Esophagus squamous epithelium (tissue), 5 donors: ENCODE data around the gene PRELID1. TPM values are rescaled to one million over a fixed set of nuclear protein-coding genes. Genes with fewer than 3 reads are reported as not detected.

Experiments
- DNase-seq: peaks from one replicate; lab custom pipeline; 2025; lab: John Stamatoyannopoulos, UW
- H3K27ac ChIP-seq, 4 donors: fragments of 200-600 bp; sonication (generic); one replicate each; pipeline ENCODE4 v1.5.1; 2016 to 2019; ENCODE audit warnings: mild to moderate bottlenecking in 1 of 4
- H3K27me3 ChIP-seq, 4 donors: fragments of 200-600 bp; sonication (generic); 1 replicate in 3 of 4; 2 replicates in 1 of 4; pipeline versions ENCODE4 v1.5.1 to v1.6.0; 2017 to 2021; ENCODE audit warnings: antibody characterized with exemption in 1 of 4
- H3K36me3 ChIP-seq, 3 donors: fragments of 200-600 bp; sonication (generic); one replicate each; pipeline ENCODE4 v1.5.1; 2016 to 2019
- H3K4me1 ChIP-seq, 3 donors: fragments of 200-600 bp; sonication (generic); one replicate each; pipeline ENCODE4 v1.5.1; 2017 to 2019
- H3K4me3 ChIP-seq, 4 donors: fragments of 200-600 bp; sonication (generic); 1 replicate in 3 of 4; 2 replicates in 1 of 4; pipeline ENCODE4 v1.5.1; 2016 to 2019; ENCODE audit warnings: mild to moderate bottlenecking in 2 of 4, moderate library complexity in 1 of 4
- H3K9me3 ChIP-seq, 3 donors: fragments of 200-600 bp; sonication (generic); one replicate each; pipeline ENCODE4 v1.5.1; 2016 to 2019
- CTCF ChIP-seq, 6 experiments: fragments of 450-650 bp in 4 of 6; fragments of 200-600 bp in 2 of 6; sonication (generic) in 2 of 6; IDR thresholded peaks; one replicate each; pipeline ENCODE4 v1.5.1; 2016 to 2019; ENCODE audit warnings: antibody characterized with exemption in 6 of 6, mild to moderate bottlenecking in 4 of 6, moderate library complexity in 4 of 6
- POLR2A ChIP-seq, 4 donors: fragments of 450-650 bp; IDR thresholded peaks; one replicate each; pipeline ENCODE4 v1.6.1; 2017; ENCODE audit warnings: antibody characterized with exemption in 4 of 4, mild to moderate bottlenecking in 4 of 4, moderate library complexity in 3 of 4
- WGBS, 2 donors: methylation state at CpG; one replicate each; pipeline ENCODE4 v1.1.5; 2018; 5-methylcytosine and 5-hydroxymethylcytosine counted together
- intact Hi-C: fragments of 100-400 bp; cut with DNase I; formaldehyde crosslinking; loops from one replicate; pipeline ENCODE4 v1.15.0; 2022
- total RNA-seq, 4 donors: library from RNA; depleted of rRNA; stranded (reverse); fragments of >200 nt; gene quantifications; one replicate each; pipeline ENCODE4 v1.1.0, GENCODE V29; 2016
- donor health status: DM: yes; HTN: yes; CAD: no.

Gene PRELID1
- total RNA-seq, 4 donors from 2014 or later = 88.7 to 184 (median 108) TPM

- TF ChIP-seq POLR2A (IDR thresholded peaks at IDR 0.05) (no peak), CTCF (IDR thresholded peaks at IDR 0.05) (no peak)
- intact Hi-C loops = no loop called here
- peaks cover 12 to 81% (median 20%) of the 10 kb centered on the region in 3 donors for H3K36me3 ChIP-seq
- no peaks in the 10 kb centered on the region for H3K9me3 ChIP-seq
- peak overlapping the region in 1 of 4 donors; percentile 6 for H3K4me3 ChIP-seq
- no peak for DNase-seq
- H3K27me3 ChIP-seq = no peaks in the 10 kb centered on the region
- H3K27ac ChIP-seq = peak overlapping the region; percentile 33 to 42 (median 37)
- H3K4me1 ChIP-seq = peaks cover 0 to 11% (median 4%) of the 10 kb centered on the region in 3 donors
- WGBS, 2 donors = 42 to 74% methylated on average over 20 to 23 of the region's 28 CpGs
Measured at GRCh38 chr5:177327539-177328522, 24.2 kb downstream of the PRELID1 start.

GRCh38 chr5:177328545-177329231 is 25.1 kb downstream of the PRELID1 start:
- Histone ChIP-seq H3K4me1 (peaks cover 0 to 11% (median 4%) of the 10 kb centered on the region in 3 donors), H3K4me3 (no peak overlapping the region), H3K27me3 (no peaks in the 10 kb centered on the region), H3K27ac (peak overlapping the region; percentile 33 to 42 (median 37)), H3K9me3 (no peaks in the 10 kb centered on the region), H3K36me3 (peaks cover 15 to 90% (median 29%) of the 10 kb centered on the region in 3 donors)
- no peak for DNase-seq
- intact Hi-C loops = no loop called here
- no peak for TF ChIP-seq CTCF (IDR thresholded peaks at IDR 0.05)
- TF ChIP-seq POLR2A (IDR thresholded peaks at IDR 0.05) = no peak
- WGBS, 2 donors = 83 to 84% methylated on average over 19 of the region's 19 CpGs

DNA sequence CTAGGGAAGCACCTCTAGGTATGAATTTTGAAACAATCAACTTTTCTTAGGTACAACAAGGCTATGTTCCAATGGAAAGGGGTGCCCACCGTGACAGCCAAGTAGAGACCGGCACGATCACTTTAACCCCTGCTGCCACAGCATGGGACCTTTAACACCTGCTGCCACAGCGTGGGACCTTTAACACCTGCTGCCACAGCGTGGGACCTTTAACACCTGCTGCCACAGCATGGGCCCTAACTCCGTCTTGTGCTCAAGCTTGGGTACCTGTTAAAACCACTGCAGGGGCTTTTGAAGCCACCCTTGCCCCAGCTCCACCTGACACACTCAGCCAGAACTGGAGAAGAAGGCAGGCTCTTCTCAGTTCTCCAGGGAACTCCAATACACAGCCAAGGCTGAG is 26.3 kb downstream of the PRELID1 start:
- no peak for DNase-seq
- H3K4me3 ChIP-seq = no peak overlapping the region
- H3K27ac ChIP-seq = no peak overlapping the region
- H3K4me1 ChIP-seq = peaks cover 0 to 11% (median 4%) of the 10 kb centered on the region in 3 donors
- intact Hi-C loops = no loop called here
- peaks cover 20 to 91% (median 41%) of the 10 kb centered on the region in 3 donors for H3K36me3 ChIP-seq
- 87 to 95% methylated on average over 3 to 4 of the region's 6 CpGs for WGBS, 2 donors
- H3K27me3 ChIP-seq = no peaks in the 10 kb centered on the region
- TF ChIP-seq CTCF (IDR thresholded peaks at IDR 0.05) (no peak), POLR2A (IDR thresholded peaks at IDR 0.05) (no peak)
- no peaks in the 10 kb centered on the region for H3K9me3 ChIP-seq

DNA sequence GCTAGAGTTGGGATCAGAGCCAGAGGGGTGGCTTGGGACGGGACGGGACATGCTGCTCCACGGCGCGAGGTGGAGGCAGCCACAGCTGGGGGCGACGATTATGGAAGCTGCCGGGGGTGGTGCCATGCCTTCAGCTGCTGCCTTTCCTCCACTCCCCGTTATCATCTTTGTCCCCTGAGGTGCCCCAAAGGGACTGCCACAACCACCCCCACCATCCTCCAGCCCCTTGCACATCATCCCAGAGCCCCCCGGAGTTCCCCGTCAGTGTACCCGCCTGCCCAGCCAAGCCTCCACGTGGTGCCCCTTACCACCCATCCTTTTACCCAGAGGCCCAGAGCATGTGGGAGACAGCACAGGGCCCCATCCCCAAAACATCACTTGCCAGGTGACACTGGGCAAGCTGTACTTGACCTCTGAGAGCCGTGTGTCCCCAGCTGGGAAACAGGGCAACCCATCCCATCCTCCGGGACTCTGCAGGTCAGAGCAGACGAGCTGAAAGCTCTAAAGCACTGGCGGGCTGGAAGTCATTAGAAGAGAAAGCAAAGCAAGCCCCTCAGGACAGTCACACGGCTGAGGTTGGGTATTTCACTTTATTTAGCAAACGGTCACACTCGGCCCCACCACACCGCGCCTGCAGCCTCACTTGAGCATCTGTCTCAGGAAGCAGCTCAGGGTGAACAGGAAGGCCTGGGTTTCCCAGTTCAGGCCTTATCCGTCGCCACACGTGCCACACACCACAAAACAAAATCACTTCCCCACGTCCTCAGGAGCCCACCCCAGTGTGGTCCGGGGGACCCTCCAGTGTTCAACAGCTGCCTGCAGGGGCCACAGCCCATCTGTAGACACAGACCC is 27.6 kb downstream of the PRELID1 start:
- peaks cover 32 to 93% (median 54%) of the 10 kb centered on the region in 3 donors for H3K36me3 ChIP-seq

More for the DNA sequence above, 27.6 kb downstream of the PRELID1 start:
- intact Hi-C loops = no loop called here
- Histone ChIP-seq H3K4me1 (peaks cover 0 to 11% (median 4%) of the 10 kb centered on the region in 3 donors), H3K27ac (no peak overlapping the region), H3K4me3 (no peak overlapping the region), H3K9me3 (no peaks in the 10 kb centered on the region), H3K27me3 (no peaks in the 10 kb centered on the region)
- 71 to 74% methylated on average over 9 to 12 of the region's 27 CpGs for WGBS, 2 donors
- no peak for DNase-seq
- TF ChIP-seq CTCF (IDR thresholded peaks at IDR 0.05) = no peak
- TF ChIP-seq POLR2A (IDR thresholded peaks at IDR 0.05) = no peak
